Endothelial cell of umbilical vein (primary cell): ENCODE measurements around the gene FAM83D. TPM values are rescaled to one million over a fixed set of nuclear protein-coding genes. Genes with fewer than 3 reads are reported as not detected.

Experiments used
- BruUV-seq: library from RNA; stranded (reverse); fragments of 400-500 nt; replicated peaks from 2 replicates; lab custom pipeline; 2021; lab: Mats Ljungman, UMichigan
- CTCF ChIA-PET: fragments of 300-600, 350-600 bp; sonication (Branson Sonifier 250); formaldehyde crosslinking; loops from one replicate; lab custom pipeline; 2021; ENCODE audit warnings: antibody characterized with exemption, inconsistent platforms; lab: Charles Lee
- POLR2A ChIA-PET: fragments of 300-600, 350-600 bp; sonication (Branson Sonifier 250); formaldehyde crosslinking; loops from one replicate; lab custom pipeline; 2021; ENCODE audit warnings: antibody characterized with exemption, inconsistent platforms; lab: Charles Lee
- DNase-seq: peaks from one replicate; pipeline ENCODE4 v3.0.0-alpha.2; 2011; ENCODE audit warnings: low read depth, low spot score
- FAIRE-seq: peaks from 2 replicates; lab custom pipeline; 2011; peaks lifted over from hg19 to GRCh38; lab: Jason Lieb, UNC
- H2AFZ ChIP-seq: 2 replicates; pipeline ENCODE4 v1.6.0; 2012; ENCODE audit warnings: low read depth, low read length, control low read depth, inconsistent platforms
- H3K27ac ChIP-seq: 2 replicates; pipeline ENCODE4 v1.5.1; 2011; ENCODE audit warnings: low read depth, mild to moderate bottlenecking, control low read depth, low read length, moderate library complexity; ENCODE audit not compliant: insufficient read depth
- H3K27me3 ChIP-seq, 2 experiments: 2 replicates each; pipeline versions ENCODE4 v1.6.0 to v1.6.1; 2011; ENCODE audit warnings: low read length in 2 of 2, mixed read lengths in 1 of 2; ENCODE audit not compliant: control insufficient read depth in 2 of 2, insufficient read depth in 2 of 2
- H3K36me3 ChIP-seq, 2 experiments: 2 replicates in 1 of 2; 3 replicates in 1 of 2; pipeline ENCODE4 v1.5.1; 2011; ENCODE audit warnings: low read length in 2 of 2, mild to moderate bottlenecking in 1 of 2, moderate library complexity in 1 of 2; ENCODE audit not compliant: control insufficient read depth in 2 of 2, insufficient read depth in 2 of 2; ENCODE audit errors: extremely low read depth in 1 of 2
- H3K4me1 ChIP-seq: 3 replicates; pipeline ENCODE4 v1.5.1; 2011; ENCODE audit warnings: mild to moderate bottlenecking, low read length; ENCODE audit not compliant: control insufficient read depth, insufficient read depth; ENCODE audit errors: extremely low read depth
- H3K4me2 ChIP-seq: 2 replicates; pipeline ENCODE4 v1.6.1; 2011; ENCODE audit warnings: low read length, control low read depth, mixed read lengths; ENCODE audit not compliant: insufficient read depth
- H3K4me3 ChIP-seq, 3 experiments: fragments of 200-600 bp in 1 of 3; sonication (generic), shearing (Covaris generic) in 1 of 3; replicated peaks in 1 of 3; 2 replicates each; pipeline ENCODE4 v1.5.1; 2011 to 2016; ENCODE audit warnings: control low read depth in 3 of 3, low read length in 3 of 3, mild to moderate bottlenecking in 2 of 3, inconsistent platforms in 1 of 3, low read depth in 1 of 3, moderate library complexity in 1 of 3; ENCODE audit not compliant: insufficient read depth in 1 of 3
- H3K79me2 ChIP-seq: 2 replicates; pipeline ENCODE4 v1.6.0; 2012; ENCODE audit warnings: low read length, inconsistent platforms; ENCODE audit not compliant: control insufficient read depth, insufficient read depth
- H3K9ac ChIP-seq: replicated peaks from 2 replicates; pipeline ENCODE3; 2011; ENCODE audit warnings: low read length, control low read depth; ENCODE audit not compliant: insufficient read depth; ENCODE audit errors: extremely low read depth
- H3K9me1 ChIP-seq: replicated peaks from 3 replicates; pipeline ENCODE4 v1.6.0; 2011; ENCODE audit warnings: mild to moderate bottlenecking, low read length; ENCODE audit not compliant: control insufficient read depth, insufficient read depth; ENCODE audit errors: extremely low read depth
- H3K9me3 ChIP-seq: replicated peaks from 2 replicates; pipeline ENCODE4 v1.5.1; 2012; ENCODE audit warnings: low read length, inconsistent platforms; ENCODE audit not compliant: control insufficient read depth, insufficient read depth
- H4K20me1 ChIP-seq: replicated peaks from 2 replicates; pipeline ENCODE3; 2011; ENCODE audit warnings: mild to moderate bottlenecking, low read length; ENCODE audit not compliant: control insufficient read depth, insufficient read depth; ENCODE audit errors: extremely low read depth
- EZH2 ChIP-seq: IDR thresholded peaks from 2 replicates; pipeline ENCODE4 v1.6.1; 2012; ENCODE audit warnings: borderline replicate concordance, low read depth, mild to moderate bottlenecking, moderate library complexity, low read length, inconsistent platforms; ENCODE audit not compliant: severe bottlenecking
- FOS ChIP-seq: IDR thresholded peaks from 2 replicates; pipeline ENCODE4 v1.6.1; 2011; ENCODE audit warnings: mild to moderate bottlenecking, low read length, moderate library complexity, borderline replicate concordance; ENCODE audit not compliant: insufficient read depth
- GATA2 ChIP-seq: IDR thresholded peaks from 2 replicates; pipeline ENCODE4 v1.7.0; 2011; ENCODE audit warnings: low read depth, mild to moderate bottlenecking, moderate library complexity, mixed read lengths, low read length; ENCODE audit not compliant: insufficient read length, insufficient read depth
- JUN ChIP-seq: IDR thresholded peaks from 2 replicates; pipeline ENCODE4 v1.6.1; 2011; ENCODE audit warnings: borderline replicate concordance, low read depth; ENCODE audit not compliant: insufficient read length, insufficient read depth
- MYC ChIP-seq: IDR thresholded peaks from one replicate; pipeline ENCODE4 v1.6.1; 2011; ENCODE audit warnings: mild to moderate bottlenecking, low read depth, low read length
- POLR2A ChIP-seq: IDR thresholded peaks from 2 replicates; pipeline ENCODE4 v1.6.1; 2012; ENCODE audit warnings: low read depth, mild to moderate bottlenecking, control low read depth, low read length
- POLR2AphosphoS5 ChIP-seq: IDR thresholded peaks from 2 replicates; pipeline ENCODE4 v1.6.1; 2012; ENCODE audit warnings: low read depth, mild to moderate bottlenecking, control low read depth, low read length, moderate library complexity; ENCODE audit not compliant: insufficient read depth
- dilution Hi-C: fragments of 300-500 bp; cut with MboI; formaldehyde crosslinking; loops from one replicate; pipeline ENCODE4 v1.15.0; 2019; ENCODE audit warnings: low sequenced_read_pairs; ENCODE audit not compliant: extremely low pct_ligation_motif_present
- intact Hi-C: fragments of 100-400 bp; cut with micrococcal nuclease; formaldehyde crosslinking; loops from one replicate; pipeline ENCODE4 v1.10.0; 2022
- polyA plus RNA-seq, 4 experiments: library from polyadenylated mRNA; depleted of rRNA in 3 of 4; stranded (reverse) in 3 of 4; unstranded in 1 of 4; fragments of >200 nt; gene quantifications; 2 replicates each; pipeline versions ENCODE4 v1.2.1 to v1.2.3, GENCODE V29; 2011 to 2012; ENCODE audit warnings: missing spikeins in 1 of 4
- total RNA-seq: library from RNA; stranded (reverse); gene quantifications from 2 replicates; pipeline ENCODE4 v1.2.3, GENCODE V29; 2021
- TF ChIP-seq, protein P1 (sequence below), 2 donors: IDR thresholded peaks; 1 replicate in 1 of 2; 2 replicates in 1 of 2; pipeline ENCODE4 v1.5.1; 2011; ENCODE audit warnings: low read length in 2 of 2, mild to moderate bottlenecking in 2 of 2, moderate library complexity in 2 of 2, control low read depth in 1 of 2, inconsistent platforms in 1 of 2, low read depth in 1 of 2; ENCODE audit not compliant: insufficient read depth in 1 of 2; ENCODE audit errors: extremely low read depth in 1 of 2
- TF ChIP-seq, protein P2 (sequence below): IDR thresholded peaks from 2 replicates; pipeline ENCODE4 v1.6.1; 2011; ENCODE audit not compliant: insufficient read depth, insufficient read length

Gene FAM83D
- total and polyA plus RNA-seq, 2 donors (not counting 3 experiments of a cell fraction or from before 2014, with no cell fraction given) = 41.0 to 46.0 TPM

DNA sequence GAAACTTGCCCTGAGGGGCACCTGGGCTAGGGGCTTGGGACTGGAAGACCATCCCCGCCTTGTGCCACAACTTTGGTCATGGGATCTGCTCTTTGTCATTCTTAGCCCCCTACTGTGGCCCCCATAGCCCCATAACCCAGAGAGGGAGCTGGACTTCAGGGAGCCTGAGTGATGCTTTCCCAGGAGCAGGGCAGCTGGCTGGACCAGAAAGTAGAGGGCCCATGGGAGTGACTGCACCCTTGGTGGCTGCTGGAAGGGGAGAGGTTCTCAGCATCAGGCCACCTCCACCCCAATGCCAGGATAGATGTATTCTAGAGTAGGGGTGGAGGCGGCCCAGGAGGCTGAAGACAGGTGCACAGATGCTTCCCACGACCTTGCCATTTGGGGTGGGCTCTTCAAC is 5.8 kb upstream of the FAM83D start:
- Histone ChIP-seq H3K4me1 (no peaks in the 10 kb centered on the region), H3K9me1 (no peaks in the 10 kb centered on the region), H3K36me3 (peaks cover 0 to 26% of the 10 kb centered on the region in 2 experiments), H3K4me3 (no peak overlapping the region), H2AFZ (no peak overlapping the region), H3K4me2 (no peak overlapping the region), H3K79me2 (no peaks in the 10 kb centered on the region), H4K20me1 (no peaks in the 10 kb centered on the region), H3K9me3 (no peaks in the 10 kb centered on the region), H3K9ac (no peak overlapping the region), H3K27ac (no peak overlapping the region), H3K27me3 (peaks cover 0 to 3% of the 10 kb centered on the region in 2 experiments)
- no peak for DNase-seq
- FAIRE-seq = no peak
- ChIA-PET POLR2A (no interaction called here), CTCF (no interaction called here)
- no TSS peak for BruUV-seq
- TF ChIP-seq MYC (no peak), EZH2 (no peak), JUN (no peak), POLR2AphosphoS5 (no peak), POLR2A (no peak), FOS (no peak), GATA2 (no peak)
- TF ChIP-seq, protein P1, sequence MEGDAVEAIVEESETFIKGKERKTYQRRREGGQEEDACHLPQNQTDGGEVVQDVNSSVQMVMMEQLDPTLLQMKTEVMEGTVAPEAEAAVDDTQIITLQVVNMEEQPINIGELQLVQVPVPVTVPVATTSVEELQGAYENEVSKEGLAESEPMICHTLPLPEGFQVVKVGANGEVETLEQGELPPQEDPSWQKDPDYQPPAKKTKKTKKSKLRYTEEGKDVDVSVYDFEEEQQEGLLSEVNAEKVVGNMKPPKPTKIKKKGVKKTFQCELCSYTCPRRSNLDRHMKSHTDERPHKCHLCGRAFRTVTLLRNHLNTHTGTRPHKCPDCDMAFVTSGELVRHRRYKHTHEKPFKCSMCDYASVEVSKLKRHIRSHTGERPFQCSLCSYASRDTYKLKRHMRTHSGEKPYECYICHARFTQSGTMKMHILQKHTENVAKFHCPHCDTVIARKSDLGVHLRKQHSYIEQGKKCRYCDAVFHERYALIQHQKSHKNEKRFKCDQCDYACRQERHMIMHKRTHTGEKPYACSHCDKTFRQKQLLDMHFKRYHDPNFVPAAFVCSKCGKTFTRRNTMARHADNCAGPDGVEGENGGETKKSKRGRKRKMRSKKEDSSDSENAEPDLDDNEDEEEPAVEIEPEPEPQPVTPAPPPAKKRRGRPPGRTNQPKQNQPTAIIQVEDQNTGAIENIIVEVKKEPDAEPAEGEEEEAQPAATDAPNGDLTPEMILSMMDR (IDR thresholded peaks at IDR 0.05; ENCODE audit: extremely low read depth in 1 of 2, insufficient read depth in 1 of 2, low read depth in 1 of 2, low read length in 2 of 2) = no peak
- TF ChIP-seq, protein P2, sequence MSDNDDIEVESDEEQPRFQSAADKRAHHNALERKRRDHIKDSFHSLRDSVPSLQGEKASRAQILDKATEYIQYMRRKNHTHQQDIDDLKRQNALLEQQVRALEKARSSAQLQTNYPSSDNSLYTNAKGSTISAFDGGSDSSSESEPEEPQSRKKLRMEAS = no peak
- intact Hi-C loops = no loop called here
- dilution Hi-C loops = no loop called here
